Neural cell (in vitro differentiated cells): ENCODE data around the gene CACNA1C.

ENCODE experiments used
- CTCF ChIP-seq: fragments of 450-650 bp; IDR thresholded peaks from 2 replicates; pipeline ENCODE4 v1.5.1; 2014; ENCODE audit warnings: antibody characterized with exemption, mild to moderate bottlenecking, moderate library complexity; ENCODE audit not compliant: poor library complexity, severe bottlenecking
- SMC3 ChIP-seq: fragments of 450-650 bp; conservative IDR thresholded peaks from 2 replicates; pipeline ENCODE4 v1.6.1; 2014; ENCODE audit warnings: antibody characterized with exemption, mild to moderate bottlenecking, moderate library complexity; ENCODE audit not compliant: poor library complexity

- TF ChIP-seq CTCF, result no peak
- TF ChIP-seq SMC3, result no peak
Observed at GRCh38 chr12:2150833-2151232, 98.0 kb downstream of the CACNA1C start.
